IMR-90 (cell line): ENCODE measurements around the gene CBR1. TPM values are rescaled to one million over a fixed set of nuclear protein-coding genes. Genes with fewer than 3 reads are reported as not detected.

Experiments
- ATAC-seq: fragments of 200-7000 bp; cut with Tn5 transposase; 2 replicates; pipeline ENCODE4 v1.9.1; 2020; ENCODE audit warnings: low read depth, mild to moderate bottlenecking, moderate library complexity
- BruUV-seq: library from RNA; stranded (reverse); fragments of 400-500 nt; replicated peaks from 2 replicates; lab custom pipeline; 2021; lab: Mats Ljungman, UMichigan
- CTCF ChIA-PET: fragments of 300-600 bp; formaldehyde crosslinking; extraction: SDS; loops from one replicate; lab custom pipeline; 2021; ENCODE audit warnings: antibody characterized with exemption; lab: Yijun Ruan, JAX
- POLR2A ChIA-PET: fragments of 300-600 bp; sonication (Branson Sonifier 250); formaldehyde crosslinking; loops from one replicate; lab custom pipeline; 2022; ENCODE audit warnings: antibody characterized with exemption; ENCODE audit not compliant: unreplicated experiment; lab: Charles Lee
- DNase-seq: peaks from one replicate; pipeline ENCODE4 v3.0.0; 2013
- H2AFZ ChIP-seq: replicated peaks from 2 replicates; pipeline ENCODE3; 2013; ENCODE audit warnings: low read length, mild to moderate bottlenecking; ENCODE audit not compliant: poor library complexity
- H2AK5ac ChIP-seq: 2 replicates; pipeline ENCODE4 v1.6.1; 2013; ENCODE audit warnings: low read depth, low read length, inconsistent platforms
- H2AK9ac ChIP-seq: replicated peaks from 2 replicates; pipeline ENCODE3; 2013; ENCODE audit warnings: mild to moderate bottlenecking, low read depth, low read length, moderate library complexity; ENCODE audit not compliant: poor library complexity
- H2BK120ac ChIP-seq: 2 replicates; pipeline ENCODE4 v1.6.1; 2013; ENCODE audit warnings: low read depth, low read length, inconsistent platforms
- H2BK15ac ChIP-seq: 3 replicates; pipeline ENCODE4 v1.6.1; 2013; ENCODE audit warnings: low read depth, low read length, inconsistent platforms
- H2BK20ac ChIP-seq: 2 replicates; pipeline ENCODE4 v1.6.1; 2013; ENCODE audit warnings: low read depth, mild to moderate bottlenecking, inconsistent platforms, low read length, moderate library complexity
- H2BK5ac ChIP-seq: 2 replicates; pipeline ENCODE4 v1.6.1; 2013; ENCODE audit warnings: mild to moderate bottlenecking, low read depth, low read length, inconsistent platforms; ENCODE audit not compliant: poor library complexity, severe bottlenecking
- H3K14ac ChIP-seq: replicated peaks from 2 replicates; pipeline ENCODE4 v1.6.1; 2013; ENCODE audit warnings: low read depth, low read length, inconsistent platforms
- H3K18ac ChIP-seq: 2 replicates; pipeline ENCODE4 v1.6.1; 2013; ENCODE audit warnings: low read depth, low read length, control low read depth
- H3K23ac ChIP-seq: 2 replicates; pipeline ENCODE4 v1.6.1; 2013; ENCODE audit warnings: low read depth, low read length, inconsistent platforms
- H3K27ac ChIP-seq: 2 replicates; pipeline ENCODE4 v1.5.1; 2013; ENCODE audit warnings: mild to moderate bottlenecking, control low read depth, low read length; ENCODE audit not compliant: insufficient read depth
- H3K27me3 ChIP-seq: 2 replicates; pipeline ENCODE4 v1.6.1; 2013; ENCODE audit warnings: low read length; ENCODE audit not compliant: control insufficient read depth, insufficient read depth
- H3K36me3 ChIP-seq: 2 replicates; pipeline ENCODE4 v1.6.1; 2013; ENCODE audit warnings: low read length, mixed read lengths; ENCODE audit not compliant: control insufficient read depth, insufficient read depth
- H3K4ac ChIP-seq: 2 replicates; pipeline ENCODE4 v1.6.1; 2013; ENCODE audit warnings: low read depth, low read length, inconsistent platforms
- H3K4me1 ChIP-seq: 2 replicates; pipeline ENCODE4 v1.6.1; 2013; ENCODE audit warnings: low read length, mixed read lengths; ENCODE audit not compliant: control insufficient read depth, insufficient read depth
- H3K4me2 ChIP-seq: 2 replicates; pipeline ENCODE4 v1.6.1; 2013; ENCODE audit warnings: low read depth, mild to moderate bottlenecking, control low read depth, low read length, moderate library complexity
- H3K4me3 ChIP-seq: 2 replicates; pipeline ENCODE4 v1.5.1; 2013; ENCODE audit warnings: low read depth, mild to moderate bottlenecking, control low read depth, low read length, moderate library complexity; ENCODE audit not compliant: insufficient read depth
- H3K56ac ChIP-seq: 2 replicates; pipeline ENCODE4 v1.6.1; 2013; ENCODE audit warnings: low read length, inconsistent platforms; ENCODE audit not compliant: insufficient read depth; ENCODE audit errors: extremely low read depth
- H3K79me1 ChIP-seq, 2 experiments: 2 replicates each; pipeline ENCODE4 v1.6.1; 2013; ENCODE audit warnings: low read length in 2 of 2, inconsistent platforms in 1 of 2, low read depth in 1 of 2
- H3K9ac ChIP-seq: 2 replicates; pipeline ENCODE4 v1.6.1; 2013; ENCODE audit warnings: low read depth, low read length, control low read depth
- H3K9me1 ChIP-seq: 2 replicates; pipeline ENCODE4 v1.6.1; 2013; ENCODE audit warnings: low read length, inconsistent platforms; ENCODE audit not compliant: insufficient read depth
- H3K9me3 ChIP-seq: 2 replicates; pipeline ENCODE4 v1.6.1; 2013; ENCODE audit warnings: low read length; ENCODE audit not compliant: control insufficient read depth, insufficient read depth
- H4K20me1 ChIP-seq: 2 replicates; pipeline ENCODE4 v1.6.1; 2013; ENCODE audit warnings: low read length, inconsistent platforms; ENCODE audit not compliant: insufficient read depth
- H4K5ac ChIP-seq: 2 replicates; pipeline ENCODE4 v1.6.1; 2013; ENCODE audit warnings: mild to moderate bottlenecking, low read depth, low read length, control low read depth
- H4K8ac ChIP-seq, 2 experiments: 2 replicates each; pipeline ENCODE4 v1.6.1; 2013; ENCODE audit warnings: low read depth in 2 of 2, low read length in 2 of 2, control low read depth in 1 of 2, inconsistent platforms in 1 of 2
- H4K91ac ChIP-seq: 2 replicates; pipeline ENCODE4 v1.6.1; 2013; ENCODE audit warnings: low read depth, low read length, inconsistent platforms; ENCODE audit not compliant: insufficient read depth
- BHLHE40 ChIP-seq: fragments of 150-350 bp; IDR thresholded peaks from 2 replicates; pipeline ENCODE4 v1.6.1; 2016; ENCODE audit warnings: mild to moderate bottlenecking, low read depth, low read length
- CEBPB ChIP-seq: IDR thresholded peaks from 2 replicates; pipeline ENCODE4 v1.6.1; 2012; ENCODE audit warnings: low read depth, low read length, improper control_type of control experiment
- CHD1 ChIP-seq: IDR thresholded peaks from 2 replicates; pipeline ENCODE4 v1.6.1; 2012; ENCODE audit warnings: low read depth, low read length, improper control_type of control experiment
- MAFK ChIP-seq: IDR thresholded peaks from 2 replicates; pipeline ENCODE4 v1.6.1; 2012; ENCODE audit warnings: low read depth, low read length, improper control_type of control experiment
- MAZ ChIP-seq: IDR thresholded peaks from 2 replicates; pipeline ENCODE4 v1.6.1; 2012; ENCODE audit warnings: low read depth, mild to moderate bottlenecking, low read length, improper control_type of control experiment, moderate library complexity, borderline replicate concordance
- MXI1 ChIP-seq: IDR thresholded peaks from 2 replicates; pipeline ENCODE4 v1.6.1; 2012; ENCODE audit warnings: low read depth, mild to moderate bottlenecking, low read length, moderate library complexity, borderline replicate concordance
- NFE2L2 ChIP-seq: fragments of 150-350 bp; IDR thresholded peaks from 2 replicates; pipeline ENCODE4 v1.6.1; 2016; ENCODE audit warnings: low read depth, mild to moderate bottlenecking, low read length
- POLR2A ChIP-seq: IDR thresholded peaks from 2 replicates; pipeline ENCODE4 v1.6.1; 2012; ENCODE audit warnings: mild to moderate bottlenecking, low read depth, low read length
- RAD21 ChIP-seq: IDR thresholded peaks from 2 replicates; pipeline ENCODE4 v1.6.1; 2012; ENCODE audit warnings: low read length, improper control_type of control experiment
- RCOR1 ChIP-seq: IDR thresholded peaks from 2 replicates; pipeline ENCODE4 v1.6.1; 2012; ENCODE audit warnings: mild to moderate bottlenecking, low read length, improper control_type of control experiment; ENCODE audit not compliant: insufficient replicate concordance
- RFX5 ChIP-seq: IDR thresholded peaks from 2 replicates; pipeline ENCODE4 v1.8.0; 2012; ENCODE audit warnings: low read depth, mild to moderate bottlenecking, low read length, moderate library complexity
- SMC3 ChIP-seq: fragments of 150-350 bp; IDR thresholded peaks from 2 replicates; pipeline ENCODE4 v1.6.1; 2016; ENCODE audit warnings: low read depth, mild to moderate bottlenecking, antibody characterized with exemption, low read length, moderate library complexity
- WGBS, 2 experiments: methylation state at CpG; one replicate each; pipeline versions ENCODE4 v1.1.5 to v1.1.7; 2013; ENCODE audit warnings: missing lambda C conversion rate in 2 of 2; ENCODE audit not compliant: insufficient read length in 1 of 2; ENCODE audit errors: extremely low coverage in 2 of 2; 5-methylcytosine and 5-hydroxymethylcytosine counted together
- dilution Hi-C: fragments of 300-500 bp; cut with HindIII; formaldehyde crosslinking; loops from one replicate; pipeline ENCODE4 v1.14.3; 2018; ENCODE audit warnings: low sequenced_read_pairs; ENCODE audit not compliant: unreplicated experiment
- in situ Hi-C: fragments of 300-500 bp; cut with MboI; formaldehyde crosslinking; loops from 3 replicates; pipeline ENCODE4 v1.14.3; 2019; ENCODE audit warnings: low sequenced_read_pairs, inconsistent platforms, mixed read lengths
- intact Hi-C: fragments of 100-400 bp; cut with micrococcal nuclease; formaldehyde crosslinking; loops from 2 replicates; pipeline ENCODE4 v1.10.0; 2022
- polyA plus RNA-seq, 3 experiments: library from polyadenylated mRNA; depleted of rRNA; stranded (reverse); fragments of >200 nt; gene quantifications; 2 replicates each; pipeline ENCODE4 v1.2.3, GENCODE V29; 2012; ENCODE audit warnings: low replicate concordance in 1 of 3
- total RNA-seq: library from RNA; depleted of rRNA; stranded (reverse); fragments of >200 nt; gene quantifications from 2 replicates; pipeline ENCODE4 v1.2.3, GENCODE V29; 2012
- TF ChIP-seq, protein P1 (sequence below): fragments of 150-350 bp; IDR thresholded peaks from 2 replicates; pipeline ENCODE4 v1.6.1; 2016; ENCODE audit warnings: low read depth, mild to moderate bottlenecking, low read length, moderate library complexity, borderline replicate concordance
- TF ChIP-seq, protein P2 (sequence below): fragments of 150-350 bp; IDR thresholded peaks from 2 replicates; pipeline ENCODE4 v1.6.1; 2017; ENCODE audit warnings: mild to moderate bottlenecking, antibody characterized with exemption, low read length, low read depth
- TF ChIP-seq, protein P3 (sequence below): conservative IDR thresholded peaks from 2 replicates; pipeline ENCODE4 v1.5.1; 2012; ENCODE audit warnings: mild to moderate bottlenecking, low read depth, low read length, improper control_type of control experiment

Gene CBR1
- total and polyA plus RNA-seq, 2 of the 4 experiments (the other 2 are of a cell fraction): 122 to 222 TPM

DNA sequence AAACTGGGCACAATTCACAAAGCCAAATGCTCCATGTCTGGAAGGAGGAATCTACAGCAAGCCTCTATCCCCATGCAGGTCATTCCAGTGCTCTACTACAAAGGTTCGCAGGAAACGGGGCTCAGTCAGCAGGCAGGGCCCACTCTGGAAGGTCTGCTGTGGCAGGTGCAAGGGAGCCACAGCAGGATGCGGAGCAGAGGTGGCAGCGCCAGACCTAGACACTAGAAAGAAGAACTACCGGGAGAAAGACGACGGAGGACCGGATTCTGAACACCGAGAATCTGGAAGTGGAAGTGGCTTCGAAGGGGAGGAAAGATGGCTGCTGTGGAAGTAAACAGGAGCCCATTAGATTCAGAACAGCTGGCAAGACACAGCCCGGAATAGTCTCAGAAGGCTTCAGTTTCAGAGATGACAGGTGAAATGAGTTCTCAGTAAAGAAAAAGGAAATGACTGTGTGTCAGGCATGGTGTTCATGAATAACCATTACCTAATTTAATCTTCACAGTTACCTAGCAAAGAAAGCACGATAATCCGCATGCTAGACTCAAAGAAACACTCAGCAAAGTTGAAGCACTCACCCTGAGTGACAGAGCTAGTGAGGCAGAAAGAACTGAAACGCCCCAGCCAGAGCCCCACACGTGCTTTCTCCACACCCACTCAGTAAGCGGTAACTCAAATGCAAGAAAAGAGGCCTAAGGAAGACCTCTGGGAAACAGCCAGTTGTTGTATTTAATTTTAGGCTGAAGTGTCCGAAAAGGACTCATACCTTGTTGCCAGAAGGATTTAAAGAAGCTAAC lies 30.9 kb upstream of the CBR1 start:
- H2BK120ac ChIP-seq: no peak overlapping the region
- no peak overlapping the region for H3K56ac ChIP-seq
- H3K4me3 ChIP-seq: no peak overlapping the region
- dilution Hi-C loops (no loop called here), in situ Hi-C loops (no loop called here), intact Hi-C loops (no loop called here)
- H3K18ac ChIP-seq: no peak overlapping the region
- no TSS peak for BruUV-seq
- H3K4ac ChIP-seq: no peak overlapping the region
- no peak overlapping the region for H2AFZ ChIP-seq
- H2AK9ac ChIP-seq: no peak overlapping the region
- no peaks in the 10 kb centered on the region for H3K4me1 ChIP-seq
- no peak overlapping the region for H4K91ac ChIP-seq
- H2BK20ac ChIP-seq: no peak overlapping the region
- no peaks in the 10 kb centered on the region for H4K20me1 ChIP-seq
- H2BK15ac ChIP-seq: no peak overlapping the region
- H3K36me3 ChIP-seq: peaks cover 35% of the 10 kb centered on the region
- H2AK5ac ChIP-seq: no peak overlapping the region
- no peak overlapping the region for H3K14ac ChIP-seq
- H3K9me3 ChIP-seq: no peaks in the 10 kb centered on the region
- H3K79me1 ChIP-seq: 0 out of 4 replicates have a peak, but pooled peaks cover 0 to 6% of the 10 kb centered on the region in 2 experiments
- ChIA-PET CTCF (no interaction called here), POLR2A (no interaction called here)
- 0 out of 2 replicates have a peak, but pooled peaks cover under 1% of the 10 kb centered on the region for H3K9me1 ChIP-seq
- H4K8ac ChIP-seq: no peak overlapping the region
- no peak overlapping the region for H3K27ac ChIP-seq
- no peaks in the 10 kb centered on the region for H3K27me3 ChIP-seq
- H3K9ac ChIP-seq: no peak overlapping the region
- DNase-seq (no peak), ATAC-seq (no peak)
- H2BK5ac ChIP-seq: no peak overlapping the region
- no peak overlapping the region for H4K5ac ChIP-seq
- WGBS, 2 experiments: 100% methylated on average over 4 of the region's 17 CpGs; no CpG with 5 or more reads in 1 of the 2 experiments
- H3K4me2 ChIP-seq: no peak overlapping the region
- no peak overlapping the region for H3K23ac ChIP-seq
- TF ChIP-seq RCOR1 (no peak), NFE2L2 (no peak), BHLHE40 (no peak), RAD21 (no peak), RFX5 (no peak), MXI1 (no peak), CHD1 (no peak), MAFK (no peak), SMC3 (no peak), CEBPB (no peak), MAZ (no peak), POLR2A (no peak)
- TF ChIP-seq, protein P1, sequence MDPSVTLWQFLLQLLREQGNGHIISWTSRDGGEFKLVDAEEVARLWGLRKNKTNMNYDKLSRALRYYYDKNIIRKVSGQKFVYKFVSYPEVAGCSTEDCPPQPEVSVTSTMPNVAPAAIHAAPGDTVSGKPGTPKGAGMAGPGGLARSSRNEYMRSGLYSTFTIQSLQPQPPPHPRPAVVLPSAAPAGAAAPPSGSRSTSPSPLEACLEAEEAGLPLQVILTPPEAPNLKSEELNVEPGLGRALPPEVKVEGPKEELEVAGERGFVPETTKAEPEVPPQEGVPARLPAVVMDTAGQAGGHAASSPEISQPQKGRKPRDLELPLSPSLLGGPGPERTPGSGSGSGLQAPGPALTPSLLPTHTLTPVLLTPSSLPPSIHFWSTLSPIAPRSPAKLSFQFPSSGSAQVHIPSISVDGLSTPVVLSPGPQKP: no peak
- TF ChIP-seq, protein P2, sequence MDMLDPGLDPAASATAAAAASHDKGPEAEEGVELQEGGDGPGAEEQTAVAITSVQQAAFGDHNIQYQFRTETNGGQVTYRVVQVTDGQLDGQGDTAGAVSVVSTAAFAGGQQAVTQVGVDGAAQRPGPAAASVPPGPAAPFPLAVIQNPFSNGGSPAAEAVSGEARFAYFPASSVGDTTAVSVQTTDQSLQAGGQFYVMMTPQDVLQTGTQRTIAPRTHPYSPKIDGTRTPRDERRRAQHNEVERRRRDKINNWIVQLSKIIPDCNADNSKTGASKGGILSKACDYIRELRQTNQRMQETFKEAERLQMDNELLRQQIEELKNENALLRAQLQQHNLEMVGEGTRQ: no peak
- TF ChIP-seq, protein P3, sequence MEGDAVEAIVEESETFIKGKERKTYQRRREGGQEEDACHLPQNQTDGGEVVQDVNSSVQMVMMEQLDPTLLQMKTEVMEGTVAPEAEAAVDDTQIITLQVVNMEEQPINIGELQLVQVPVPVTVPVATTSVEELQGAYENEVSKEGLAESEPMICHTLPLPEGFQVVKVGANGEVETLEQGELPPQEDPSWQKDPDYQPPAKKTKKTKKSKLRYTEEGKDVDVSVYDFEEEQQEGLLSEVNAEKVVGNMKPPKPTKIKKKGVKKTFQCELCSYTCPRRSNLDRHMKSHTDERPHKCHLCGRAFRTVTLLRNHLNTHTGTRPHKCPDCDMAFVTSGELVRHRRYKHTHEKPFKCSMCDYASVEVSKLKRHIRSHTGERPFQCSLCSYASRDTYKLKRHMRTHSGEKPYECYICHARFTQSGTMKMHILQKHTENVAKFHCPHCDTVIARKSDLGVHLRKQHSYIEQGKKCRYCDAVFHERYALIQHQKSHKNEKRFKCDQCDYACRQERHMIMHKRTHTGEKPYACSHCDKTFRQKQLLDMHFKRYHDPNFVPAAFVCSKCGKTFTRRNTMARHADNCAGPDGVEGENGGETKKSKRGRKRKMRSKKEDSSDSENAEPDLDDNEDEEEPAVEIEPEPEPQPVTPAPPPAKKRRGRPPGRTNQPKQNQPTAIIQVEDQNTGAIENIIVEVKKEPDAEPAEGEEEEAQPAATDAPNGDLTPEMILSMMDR: no peak
